Muscle of arm (tissue), 12 donors: ENCODE data around the gene ZIC2. TPM values are rescaled to one million over a fixed set of nuclear protein-coding genes. Genes with fewer than 3 reads are reported as not detected.

ENCODE experiments used
- DNase-seq: peaks from one replicate; pipeline ENCODE4 v3.0.0-alpha.2; 2013
- polyA plus RNA-seq, 12 donors: library from polyadenylated mRNA; unstranded; fragments of 120-200 nt; gene quantifications; one replicate each; pipeline ENCODE4 v1.2.1, GENCODE V29; 2013; ENCODE audit not compliant: insufficient read length in 12 of 12

Gene ZIC2
- polyA plus RNA-seq, 12 donors = 0.04 to 1.1 (median 0.21) TPM; not detected in 6

DNA sequence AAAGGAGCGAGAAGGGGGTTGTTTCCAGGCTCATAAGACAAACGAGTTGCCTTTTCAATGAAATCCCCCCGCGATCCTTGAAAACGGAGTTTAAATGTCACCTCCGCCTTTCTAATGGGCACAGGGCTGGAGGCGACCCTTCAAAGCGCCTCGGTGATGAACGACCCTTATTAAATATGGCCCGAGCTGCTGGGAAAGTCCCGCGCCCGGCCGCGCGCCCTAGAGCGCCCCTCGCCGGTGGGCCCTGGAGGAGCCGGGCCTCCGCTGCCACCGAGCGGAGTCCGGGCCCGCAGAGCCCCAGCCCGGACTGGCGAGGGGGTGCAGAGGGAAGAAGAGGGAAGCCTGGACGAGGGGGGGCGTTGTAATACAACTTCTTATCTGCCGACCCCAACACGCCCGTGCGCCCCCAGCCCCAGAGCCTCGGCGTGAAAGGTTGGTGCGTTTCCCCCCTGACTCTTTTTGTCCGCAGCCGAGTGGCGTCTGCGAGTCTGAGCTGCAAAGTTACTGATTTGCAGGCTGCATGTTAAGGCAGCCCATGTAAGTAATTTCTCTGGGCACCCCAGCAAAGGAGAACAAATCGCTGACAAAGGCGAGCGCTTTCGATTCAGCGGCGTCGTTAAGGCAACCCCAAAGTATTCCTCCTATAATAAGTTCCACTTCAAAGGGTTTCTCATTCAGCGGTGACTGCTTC lies 21.9 kb upstream of the ZIC2 start:
- DNase-seq = no peak

DNA sequence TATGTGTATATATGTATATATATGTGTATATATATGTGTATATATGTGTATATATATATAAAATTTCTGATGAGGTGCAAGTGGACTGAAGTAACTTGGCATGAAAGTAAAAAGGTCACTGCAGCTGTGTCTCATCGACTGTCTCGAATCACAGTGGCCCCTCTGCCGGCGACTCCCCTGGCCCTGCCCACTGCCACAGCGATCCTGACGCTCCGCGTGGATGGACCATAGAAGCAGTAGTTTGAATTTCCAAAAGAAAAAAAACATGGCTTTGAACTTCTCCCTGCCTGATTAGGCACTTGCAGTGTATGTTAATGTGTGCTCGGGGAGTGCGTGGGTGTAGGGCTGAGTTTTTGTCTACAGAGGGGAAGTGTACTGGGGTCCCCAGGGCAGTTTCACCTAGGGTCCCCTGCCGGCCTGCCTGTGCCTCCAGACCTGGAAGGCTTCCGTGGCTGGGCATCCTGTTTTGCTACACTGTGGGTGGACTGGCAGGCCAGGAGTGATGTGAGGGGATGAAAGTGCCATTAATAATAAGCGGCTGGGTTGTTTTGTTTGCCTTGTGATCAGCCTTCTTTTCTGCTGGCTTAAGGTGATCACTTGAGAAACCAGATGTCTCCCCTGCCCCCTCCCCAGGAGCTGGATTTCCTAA lies 20.8 kb upstream of the ZIC2 start:
- DNase-seq = no peak

DNA sequence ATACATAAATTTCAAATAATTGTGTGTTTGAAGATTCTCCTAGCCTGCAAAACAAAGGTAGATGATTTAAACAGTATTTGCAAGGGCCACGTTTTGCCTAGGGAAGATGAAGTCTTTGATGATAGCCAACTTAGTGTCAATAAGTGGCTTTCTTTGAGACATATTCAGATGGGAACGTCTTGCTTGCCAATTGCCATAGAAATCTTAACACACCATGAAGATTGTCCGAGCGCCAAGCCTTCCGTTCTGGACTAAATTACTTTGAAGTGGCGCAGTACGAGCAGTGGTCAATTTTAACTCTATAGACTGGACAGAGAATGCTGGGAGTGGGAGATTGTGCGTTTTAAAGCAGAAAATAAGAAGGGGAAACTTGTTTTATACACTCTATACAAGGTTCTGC lies 19.9 kb upstream of the ZIC2 start:
- DNase-seq = no peak

DNA sequence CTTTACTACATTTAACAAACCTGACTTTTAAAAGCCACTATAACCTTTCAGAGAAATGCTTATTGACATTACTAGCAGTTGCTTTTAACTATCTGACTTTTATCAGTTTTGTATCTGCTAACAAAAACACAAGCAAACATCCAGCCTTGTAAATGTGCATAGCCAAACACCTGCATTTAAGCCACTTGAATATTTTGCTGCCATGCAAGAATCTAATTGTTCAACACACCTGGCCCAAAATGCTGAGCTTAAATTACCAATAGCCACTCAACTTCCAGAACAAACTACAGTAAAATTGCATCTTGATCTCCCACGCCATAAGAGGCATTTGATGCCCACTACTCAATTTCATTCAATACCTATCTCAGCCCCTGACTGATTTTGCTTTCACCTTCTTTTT lies 19.3 kb upstream of the ZIC2 start:
- DNase-seq = no peak

DNA sequence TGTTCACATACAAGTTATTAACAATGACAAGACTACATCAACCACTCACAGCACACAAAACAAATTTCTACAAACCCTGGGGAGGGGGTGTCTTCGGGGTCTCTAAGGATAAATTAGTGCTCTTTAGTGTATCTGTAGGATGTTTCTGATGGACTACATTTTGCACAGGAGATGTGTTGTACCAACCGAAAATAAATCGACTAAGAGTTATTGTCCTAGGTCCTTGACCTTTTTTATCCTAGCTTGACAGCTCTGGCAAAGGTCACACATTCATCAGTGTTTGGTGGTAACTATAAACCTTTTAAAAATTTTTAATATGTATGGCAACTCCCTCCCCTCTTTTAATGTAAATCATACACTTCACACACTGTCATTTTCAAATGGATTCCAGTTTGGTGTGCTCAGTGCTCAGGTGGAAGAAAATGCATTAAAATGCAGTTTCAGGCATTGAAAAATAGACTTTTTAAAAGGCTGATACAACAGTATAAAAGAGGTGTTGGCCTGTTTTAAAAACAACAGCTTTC lies 17.7 kb upstream of the ZIC2 start:
- no peak for DNase-seq

DNA sequence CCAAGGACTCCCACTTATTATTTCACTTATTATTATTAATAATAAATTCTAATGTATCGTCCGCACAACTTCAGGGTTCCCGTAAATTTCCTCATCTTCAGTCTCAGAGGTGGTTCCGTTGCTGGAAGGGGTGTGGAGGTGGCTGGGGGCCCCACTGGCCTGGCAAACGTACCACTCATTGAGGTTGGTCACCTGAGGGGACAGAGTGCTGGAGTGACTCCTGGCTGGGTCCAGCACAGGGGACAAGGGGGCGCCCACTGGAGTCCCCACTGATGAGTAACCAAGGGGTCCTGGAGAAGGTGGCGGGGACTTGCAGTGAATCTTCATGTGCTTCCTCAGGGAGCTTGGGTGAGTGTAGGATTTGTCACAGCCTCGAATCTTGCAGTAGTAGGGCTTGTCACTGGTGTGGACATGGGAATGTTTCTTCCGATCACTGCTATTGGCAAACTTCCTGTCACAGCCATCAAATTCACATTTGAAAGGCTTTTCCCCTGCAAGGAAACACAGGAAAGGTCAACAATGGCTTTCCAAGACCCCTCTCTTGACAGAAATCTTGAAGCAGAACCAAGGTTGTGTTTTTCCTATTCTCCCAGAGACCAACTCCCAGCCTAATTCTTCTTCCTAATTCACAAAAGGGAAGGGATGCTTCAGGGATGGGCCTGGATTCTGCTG lies 16.1 kb upstream of the ZIC2 start:
- no peak for DNase-seq

DNA sequence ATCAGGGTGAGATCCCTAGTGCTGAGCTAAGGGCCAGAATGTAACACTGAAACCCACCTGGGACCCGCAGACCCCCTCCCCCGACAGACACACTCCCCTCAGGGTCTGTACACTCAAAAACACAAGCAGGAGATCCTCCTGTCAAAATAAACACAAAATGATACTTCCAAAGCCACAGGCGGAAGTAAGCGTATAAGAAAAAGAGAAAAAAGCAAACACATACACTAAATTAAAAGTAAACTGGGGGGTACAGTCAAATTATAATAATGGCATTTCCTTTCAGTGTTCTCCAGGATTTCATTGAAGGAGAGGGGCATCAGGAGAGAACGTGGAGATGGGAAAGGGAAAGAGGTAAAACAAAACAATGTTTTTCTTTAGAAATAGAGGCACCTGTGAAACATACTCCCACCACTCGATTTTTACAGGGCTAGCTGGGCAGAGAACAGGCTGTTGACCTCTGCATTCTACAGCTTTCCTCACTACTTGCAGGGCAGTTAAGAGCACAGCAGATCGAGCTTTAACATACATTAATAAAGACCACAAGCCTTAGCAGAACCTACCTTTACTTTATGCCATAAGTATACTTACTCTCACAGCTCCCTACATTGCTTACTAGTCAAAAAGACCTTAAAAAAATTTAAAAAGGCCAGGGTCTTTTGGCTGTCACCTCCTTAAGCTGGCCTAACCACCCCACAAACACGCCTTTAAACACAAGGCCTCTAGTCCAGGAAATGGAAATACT lies 15.3 kb upstream of the ZIC2 start:
- DNase-seq = no peak

DNA sequence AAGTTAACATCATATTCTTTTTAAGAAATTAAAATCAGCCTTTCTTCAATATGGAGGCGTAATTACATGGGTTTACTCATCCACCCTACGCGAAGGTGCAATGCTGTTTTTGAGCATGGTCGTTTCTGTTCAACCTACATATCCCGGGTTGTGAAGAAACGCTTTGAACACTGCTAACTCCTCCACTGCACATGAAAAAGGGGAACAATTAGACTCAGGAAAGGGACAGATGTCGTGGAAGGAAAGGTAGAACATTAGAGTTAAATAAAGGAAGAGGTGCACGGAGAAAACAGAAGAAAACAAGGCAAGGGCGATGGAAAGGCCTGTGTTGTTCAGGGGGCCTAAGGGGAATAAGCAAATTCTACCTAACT lies 14.1 kb upstream of the ZIC2 start:
- no peak for DNase-seq

DNA sequence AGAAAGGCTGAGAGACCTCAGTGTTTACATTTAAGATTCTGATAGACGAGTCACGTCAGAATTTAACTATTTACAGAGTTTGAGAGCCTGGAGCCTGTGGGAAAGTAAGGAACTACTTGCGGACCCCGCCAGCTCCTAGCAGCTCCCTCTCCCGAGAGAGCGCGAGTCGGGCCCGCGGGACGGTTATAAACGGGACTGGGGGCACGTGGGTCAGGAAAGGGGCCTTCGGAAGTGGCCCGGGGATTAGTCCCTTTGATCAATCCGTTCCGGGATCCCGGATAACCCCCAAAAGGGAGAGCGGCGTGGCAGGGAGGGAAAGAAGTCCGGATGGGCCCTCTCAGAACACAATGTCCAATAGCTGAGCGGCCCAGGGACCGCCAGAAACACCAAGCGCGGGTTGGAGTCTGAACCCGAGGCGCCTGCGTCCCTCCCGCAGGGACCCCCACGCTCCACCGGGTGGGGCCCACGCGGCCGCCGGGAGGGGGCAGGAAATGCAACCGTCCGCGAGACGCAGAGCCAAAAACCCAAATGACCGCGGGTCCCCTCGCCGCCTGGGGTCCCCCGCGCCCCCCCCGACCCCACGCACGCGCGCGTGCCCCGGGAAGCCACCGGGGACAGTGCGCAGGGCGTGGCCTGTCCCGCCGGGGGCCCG lies 13.6 kb upstream of the ZIC2 start:
- no peak for DNase-seq

DNA sequence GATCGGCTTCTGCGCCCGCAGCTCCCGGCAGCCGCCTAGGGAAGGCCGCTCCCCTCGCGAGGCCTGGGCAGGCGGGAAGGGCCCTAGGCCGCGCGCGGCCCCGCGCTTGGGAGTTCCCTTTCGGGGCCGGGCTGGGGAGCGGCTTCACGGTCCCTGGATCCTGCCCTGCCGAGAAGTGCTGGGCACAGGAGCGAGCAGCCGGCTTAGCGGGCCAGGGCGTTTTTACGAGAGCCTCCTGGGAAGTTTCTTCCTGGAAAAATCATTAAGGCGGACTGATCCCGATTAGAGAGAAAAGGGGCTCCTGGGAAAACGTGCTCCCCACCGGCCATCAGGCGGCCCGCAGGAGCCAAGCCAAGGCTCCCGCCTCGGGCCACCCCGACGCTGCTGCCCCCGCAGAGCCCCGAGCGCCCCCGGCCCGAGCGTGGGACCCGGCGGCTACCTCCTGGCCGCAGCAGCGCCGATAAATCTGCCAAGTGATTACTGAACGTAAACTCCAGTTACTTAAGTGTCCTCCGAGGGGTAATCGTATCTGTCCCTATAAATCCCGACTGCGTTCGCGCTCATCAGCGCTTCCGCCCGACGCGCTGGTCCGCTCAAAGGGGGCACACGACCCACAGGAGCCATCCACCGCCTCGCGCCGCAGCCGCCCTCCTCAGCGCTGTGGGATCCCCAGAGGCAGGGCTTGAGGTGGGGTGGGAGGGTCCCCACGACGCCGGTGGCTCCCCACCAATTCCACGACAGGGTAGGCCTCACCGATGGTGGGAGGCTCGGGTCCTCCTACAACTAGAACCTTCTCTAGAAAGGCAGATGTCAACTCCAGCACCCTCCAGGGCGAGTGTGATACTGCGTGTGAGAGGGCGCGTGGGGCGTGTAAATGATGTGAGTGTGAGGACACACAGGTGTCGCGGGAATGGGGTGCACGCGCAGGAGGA lies 12.8 kb upstream of the ZIC2 start:
- no peak for DNase-seq

DNA sequence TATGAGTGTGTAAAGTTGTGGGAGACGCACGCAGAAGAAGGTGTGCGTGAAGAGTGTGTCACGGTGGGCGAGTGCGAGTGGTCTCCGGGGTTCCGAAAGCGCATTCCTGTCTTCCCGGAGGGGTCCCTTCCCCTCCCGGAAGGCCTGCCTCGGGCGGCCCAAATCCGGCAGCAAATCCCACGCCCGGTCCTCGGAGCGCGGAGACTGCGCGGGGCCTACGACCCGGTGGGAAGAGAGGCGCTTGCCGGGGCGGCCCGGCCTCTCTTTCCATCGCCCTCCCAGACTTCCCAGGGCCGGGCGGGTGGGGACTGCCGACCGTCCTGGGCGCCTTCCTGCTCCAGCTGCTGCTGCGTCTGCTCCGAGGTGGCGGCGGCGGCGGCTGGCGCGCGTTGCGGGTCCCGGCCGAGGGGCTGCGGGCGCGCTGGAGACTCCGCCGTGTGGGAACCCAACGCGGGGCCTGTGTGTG lies 12.1 kb upstream of the ZIC2 start:
- DNase-seq = no peak

DNA sequence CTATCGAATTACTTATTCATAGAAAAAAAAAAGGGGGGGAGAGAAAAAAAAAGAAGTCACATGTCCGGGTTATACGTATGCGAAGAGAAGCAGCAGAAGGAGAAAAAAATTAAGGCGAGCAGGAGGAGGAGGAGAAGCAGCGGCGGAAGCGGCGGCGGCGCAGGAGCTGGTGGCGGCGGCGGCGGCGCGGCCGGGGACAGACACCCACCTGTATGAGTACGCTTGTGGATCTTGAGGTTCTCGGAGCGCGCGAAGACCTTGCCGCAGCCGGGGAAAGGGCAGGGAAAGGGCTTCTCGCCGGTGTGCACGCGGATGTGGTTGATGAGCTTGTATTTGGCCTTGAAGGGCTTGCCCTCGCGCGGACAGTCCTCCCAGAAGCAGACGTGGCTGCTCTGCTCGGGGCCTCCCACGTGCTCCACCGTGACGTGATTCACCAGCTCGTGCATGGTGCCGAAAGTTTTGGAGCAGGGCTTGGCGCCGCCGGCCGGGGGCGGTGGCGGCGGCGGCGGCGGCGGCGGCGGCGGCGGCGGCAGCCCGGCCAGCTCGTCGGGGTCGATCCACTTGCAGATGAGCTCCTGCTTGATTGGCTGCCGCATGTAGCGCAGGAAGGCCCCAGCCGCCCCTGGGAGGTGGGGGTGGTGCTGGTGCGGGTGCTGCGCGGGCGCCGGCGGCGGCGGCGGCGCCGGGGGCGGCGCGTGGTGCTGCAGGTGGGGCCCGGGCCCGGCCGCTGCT lies 11.5 kb upstream of the ZIC2 start:
- no peak for DNase-seq

DNA sequence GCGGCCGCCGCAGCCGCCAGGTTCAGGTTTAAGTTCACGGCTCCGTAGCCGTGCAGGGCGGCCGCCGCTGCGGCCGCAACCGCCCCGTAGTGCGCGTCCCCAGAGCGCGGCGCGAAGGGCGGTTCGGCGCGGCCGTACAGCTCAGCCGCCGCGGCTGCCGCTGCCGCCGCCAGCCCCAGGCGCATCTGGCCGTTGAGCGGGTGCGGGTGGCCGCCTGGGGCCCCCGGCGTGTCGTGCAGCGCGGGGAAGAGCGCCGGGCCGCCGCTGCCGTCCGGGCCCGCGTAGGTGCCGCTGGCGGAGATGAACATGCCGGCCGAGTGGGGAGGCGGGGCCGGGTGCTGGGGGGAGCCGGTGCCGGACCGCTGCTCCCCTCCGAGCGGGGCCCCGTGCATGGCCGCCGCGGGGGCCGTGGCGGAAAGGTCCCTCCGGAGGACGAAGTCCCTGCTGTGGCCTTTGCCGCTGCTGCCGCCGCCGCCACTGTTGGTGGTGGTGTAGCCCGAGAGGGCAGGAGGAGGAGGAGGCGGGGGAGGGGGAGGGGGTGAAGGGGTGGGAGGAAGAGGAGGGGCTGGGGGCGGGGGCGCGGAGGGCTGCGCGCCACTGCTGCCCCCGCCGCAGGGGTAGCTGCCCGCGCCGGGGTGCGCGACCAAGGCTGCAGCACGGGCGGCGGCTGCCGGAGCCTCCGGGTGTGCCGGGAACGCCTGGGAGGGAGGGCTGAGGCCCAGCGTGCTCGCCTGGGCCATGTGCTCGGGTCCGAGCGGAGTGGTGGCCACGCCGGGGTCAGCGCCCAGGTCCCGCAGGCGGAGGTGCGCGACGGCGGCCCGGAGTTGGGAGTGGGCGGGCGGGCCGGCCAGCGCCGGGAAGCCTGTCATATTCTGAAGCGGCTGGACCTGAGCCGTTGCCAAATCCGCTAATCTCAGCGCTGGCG lies 10.7 kb upstream of the ZIC2 start:
- no peak for DNase-seq

DNA sequence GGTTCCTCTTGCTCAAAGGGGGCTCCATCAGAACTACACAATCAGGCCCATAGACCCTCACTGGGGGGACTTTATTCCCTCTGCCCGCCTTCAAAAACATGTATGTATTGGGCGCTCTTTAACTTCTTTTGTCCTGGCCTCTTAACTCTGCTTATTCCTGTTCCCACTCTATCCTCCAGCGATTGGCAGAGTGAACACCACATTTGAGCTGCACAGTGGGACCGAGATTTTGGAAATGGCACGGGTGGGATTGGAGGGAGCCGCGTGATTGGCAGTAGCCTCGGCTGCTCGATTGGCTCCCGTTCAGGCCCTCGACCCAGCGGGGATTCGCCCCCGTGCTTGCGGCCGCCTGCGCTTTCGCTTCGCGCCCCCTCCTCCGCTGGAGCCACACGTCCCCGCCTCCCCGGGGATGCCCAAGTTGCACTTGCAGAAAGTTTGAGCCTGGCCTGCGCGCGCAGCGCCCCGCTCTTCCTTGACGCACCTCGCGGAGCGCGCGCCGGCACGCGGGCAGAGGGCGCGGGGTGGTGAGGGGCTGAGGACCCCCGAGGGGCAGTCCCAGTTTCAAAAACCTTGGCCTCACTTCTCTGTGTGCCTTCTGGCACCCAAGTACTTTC lies 9.9 kb upstream of the ZIC2 start, which contains the start of gene ZIC5:
Gene ZIC5 (minus strand): TSS at position 192 of the 614 bp plus-strand sequence. CDS start 164 bp downstream, at position 28.
- no peak for DNase-seq

DNA sequence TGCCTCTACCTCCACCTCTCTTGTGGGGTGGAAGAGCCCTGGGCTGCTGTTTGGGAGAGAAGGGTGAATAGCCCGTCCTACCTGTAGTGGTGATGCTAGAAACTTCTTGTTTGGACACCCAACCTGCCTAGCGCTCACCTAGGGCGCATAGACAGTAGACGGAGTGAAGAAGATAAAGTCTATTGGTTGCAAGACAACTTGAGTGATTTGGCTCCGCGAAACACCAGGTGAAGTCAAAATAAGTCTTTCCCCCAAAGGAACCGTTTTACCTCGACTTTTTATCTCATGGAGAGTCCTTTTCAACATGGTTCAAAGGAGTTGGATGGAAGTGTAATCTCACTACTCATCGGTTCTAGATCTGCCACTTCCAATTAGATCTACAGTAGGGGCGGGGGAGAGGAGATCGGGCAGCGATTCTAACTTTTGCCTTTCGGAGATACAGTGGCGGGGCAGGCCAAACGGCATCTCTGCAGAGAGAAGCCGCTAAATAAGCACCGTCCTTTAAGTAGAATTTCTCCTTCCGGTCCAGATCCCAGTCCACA lies 9.3 kb upstream of the ZIC2 start:
- DNase-seq = no peak

DNA sequence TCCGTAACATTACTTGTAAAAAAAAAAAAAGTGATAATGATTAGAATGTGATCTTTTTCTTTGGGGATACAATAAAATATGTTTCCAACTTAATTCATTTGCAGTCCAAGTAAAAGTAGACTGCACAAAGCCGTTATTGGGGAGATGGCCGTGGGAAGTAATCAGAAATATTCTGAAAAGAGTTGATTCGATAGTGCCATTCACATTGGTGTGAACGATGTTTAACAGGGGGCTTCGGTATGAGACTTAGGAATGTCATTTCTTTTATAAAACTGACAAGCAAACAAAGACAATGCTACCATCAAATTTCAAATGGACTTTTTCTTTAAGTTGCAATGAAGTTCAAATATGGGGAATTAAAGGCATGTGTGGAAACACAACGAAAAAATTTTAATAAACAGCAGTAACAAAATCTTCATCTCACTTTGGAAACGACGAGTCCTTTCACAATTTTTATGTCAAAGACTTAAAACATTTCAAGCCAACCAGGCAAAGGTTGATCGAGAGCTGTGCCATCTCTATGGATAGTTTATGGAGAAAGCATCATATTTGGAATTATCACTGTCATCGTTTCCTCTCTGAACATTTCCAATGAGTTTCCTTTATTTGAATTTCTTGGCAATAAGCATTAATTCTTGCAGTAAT lies 8.3 kb upstream of the ZIC2 start:
- DNase-seq = no peak

DNA sequence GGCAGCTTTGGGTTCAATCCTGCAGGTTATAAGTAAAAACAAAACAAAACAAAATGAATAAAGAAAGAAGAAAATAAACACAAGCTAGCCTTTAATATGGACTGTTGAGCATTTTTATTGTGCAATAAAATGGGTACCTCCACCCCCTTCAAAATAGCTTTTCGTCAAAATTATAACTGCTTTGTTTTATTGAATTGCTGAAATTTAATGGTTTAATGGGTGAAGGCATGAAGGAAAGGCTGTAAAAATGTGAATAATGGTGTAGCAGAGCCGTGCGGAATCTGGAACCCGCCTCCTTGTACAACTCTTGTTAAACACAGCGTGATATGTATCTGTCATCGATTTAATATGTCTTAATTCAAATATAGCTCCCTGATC lies 7.8 kb upstream of the ZIC2 start:
- DNase-seq = no peak
